Hepatocyte (in vitro differentiated cells): ENCODE results near the gene CCNK. TPM values are rescaled to one million over a fixed set of nuclear protein-coding genes. Genes with fewer than 3 reads are reported as not detected.
A peak's percentile ranks its signal among the peaks of the same experiment; 100 is the strongest.

ENCODE experiments used
- DNase-seq: peaks from one replicate; pipeline ENCODE4 v3.0.0-alpha.2; 2016; ENCODE audit warnings: low spot score
- H2AFZ ChIP-seq: fragments of 200-600 bp; sonication (generic); 2 replicates; pipeline ENCODE4 v1.6.0; 2016; ENCODE audit warnings: antibody characterized with exemption, mild to moderate bottlenecking
- H3K27ac ChIP-seq: fragments of 200-600 bp; sonication (generic); 2 replicates; pipeline ENCODE4 v1.5.1; 2016; ENCODE audit warnings: mild to moderate bottlenecking
- H3K27me3 ChIP-seq: fragments of 200-600 bp; sonication (generic); 2 replicates; pipeline ENCODE4 v1.6.1; 2016
- H3K36me3 ChIP-seq: fragments of 200-600 bp; sonication (generic); replicated peaks from 2 replicates; pipeline ENCODE4 v1.5.1; 2016; ENCODE audit warnings: low read depth; ENCODE audit not compliant: insufficient read depth
- H3K4me1 ChIP-seq: fragments of 200-600 bp; sonication (generic); 2 replicates; pipeline ENCODE4 v1.5.1; 2016; ENCODE audit warnings: mild to moderate bottlenecking, moderate library complexity; ENCODE audit not compliant: insufficient read depth
- H3K4me2 ChIP-seq: fragments of 200-600 bp; sonication (generic); 2 replicates; pipeline ENCODE4 v1.6.0; 2016
- H3K4me3 ChIP-seq: fragments of 200-600 bp; sonication (generic); 2 replicates; pipeline ENCODE4 v1.5.1; 2016; ENCODE audit warnings: mild to moderate bottlenecking
- H3K79me2 ChIP-seq: fragments of 200-600 bp; sonication (generic); 2 replicates; pipeline ENCODE4 v1.6.0; 2017; ENCODE audit warnings: mild to moderate bottlenecking
- H3K9me2 ChIP-seq: fragments of 200-600 bp; sonication (generic); replicated peaks from 2 replicates; pipeline ENCODE4 v1.6.0; 2017; ENCODE audit warnings: mild to moderate bottlenecking; ENCODE audit not compliant: insufficient read depth
- H3K9me3 ChIP-seq: fragments of 200-600 bp; sonication (generic); 2 replicates; pipeline ENCODE4 v1.5.1; 2016; ENCODE audit warnings: low read depth, mild to moderate bottlenecking
- H4K20me1 ChIP-seq: fragments of 200-600 bp; sonication (generic); 2 replicates; pipeline ENCODE4 v1.6.0; 2016; ENCODE audit warnings: mild to moderate bottlenecking; ENCODE audit not compliant: insufficient read depth, poor library complexity, severe bottlenecking
- EZH2 ChIP-seq: fragments of 200-600 bp; sonication (generic); IDR thresholded peaks from 2 replicates; pipeline ENCODE4 v1.6.1; 2016; ENCODE audit warnings: antibody characterized with exemption, mild to moderate bottlenecking, borderline replicate concordance
- EZH2phosphoT487 ChIP-seq: fragments of 200-600 bp; sonication (generic); IDR thresholded peaks from one replicate; pipeline ENCODE4 v1.6.1; 2018; ENCODE audit warnings: antibody characterized with exemption, mild to moderate bottlenecking, low read depth, moderate library complexity; ENCODE audit not compliant: unreplicated experiment, severe bottlenecking
- WGBS: methylation state at CpG from one replicate; pipeline ENCODE4 v1.1.6; 2016; ENCODE audit warnings: low lambda C conversion rate; ENCODE audit errors: missing lambda C conversion rate; 5-methylcytosine and 5-hydroxymethylcytosine counted together
- polyA plus RNA-seq: library from polyadenylated mRNA; unstranded; fragments of >200 nt; fragmentation: Nextera tagmentation; extraction: Ambion mirVana; gene quantifications from 2 replicates; pipeline ENCODE4 v1.2.1, GENCODE V29; 2016
- total RNA-seq: library from RNA; depleted of rRNA; stranded (reverse); fragments of >200 nt; gene quantifications from 2 replicates; pipeline ENCODE4 v1.2.3, GENCODE V29; 2014
- TF ChIP-seq, protein P1 (sequence below): fragments of 200-600 bp; sonication (generic); IDR thresholded peaks from 2 replicates; pipeline ENCODE4 v1.5.1; 2016; ENCODE audit warnings: antibody characterized with exemption, mild to moderate bottlenecking; ENCODE audit not compliant: poor library complexity

CCNK gene
- total and polyA plus RNA-seq, 2 experiments from 2014 or later: 11.1 to 15.6 TPM

DNA sequence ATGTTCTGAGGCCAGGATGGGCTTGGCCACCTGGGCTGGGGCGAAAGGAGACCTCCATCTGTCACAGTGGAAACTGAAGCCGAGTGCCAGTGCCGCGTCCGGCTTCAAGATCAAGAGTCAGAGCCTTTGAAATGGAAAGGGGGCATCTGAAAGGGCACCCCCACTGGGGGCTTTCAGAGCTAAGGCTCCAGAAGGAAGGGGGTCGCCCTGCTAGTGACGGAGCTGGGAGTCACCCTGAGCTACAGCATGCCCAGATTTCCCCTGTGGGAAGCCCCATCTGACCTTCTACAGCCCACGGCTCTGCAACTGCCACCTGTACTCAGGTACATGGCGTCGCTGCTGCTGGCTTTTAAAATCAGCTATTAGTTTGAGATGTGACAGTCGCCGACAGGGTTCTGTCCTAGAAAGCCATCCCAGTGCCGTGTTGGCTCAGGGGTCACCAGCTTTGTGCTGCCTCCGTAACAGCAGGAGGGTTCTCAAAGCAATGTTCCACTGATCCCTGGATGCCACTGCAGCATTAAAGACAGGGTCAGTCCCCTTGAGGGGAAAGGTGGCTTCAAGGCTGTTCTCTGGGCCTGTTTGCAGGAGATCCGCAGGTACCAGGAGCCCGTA lies 31.5 kb downstream of the CCNK start:
- DNase-seq: no peak
- Histone ChIP-seq H3K9me2 (no peaks in the 10 kb centered on the region), H3K27me3 (no peaks in the 10 kb centered on the region), H3K27ac (no peak overlapping the region), H3K4me1 (no peaks in the 10 kb centered on the region), H2AFZ (no peak overlapping the region), H3K9me3 (no peaks in the 10 kb centered on the region), H3K79me2 (peaks cover 10% of the 10 kb centered on the region), H3K36me3 (no peaks in the 10 kb centered on the region), H3K4me2 (no peak overlapping the region), H4K20me1 (peaks cover 7% of the 10 kb centered on the region), H3K4me3 (no peak overlapping the region)
- 94% methylated on average over 16 of the region's 16 CpGs for WGBS
- TF ChIP-seq EZH2: no peak
- no peak for TF ChIP-seq EZH2phosphoT487
- TF ChIP-seq, protein P1, sequence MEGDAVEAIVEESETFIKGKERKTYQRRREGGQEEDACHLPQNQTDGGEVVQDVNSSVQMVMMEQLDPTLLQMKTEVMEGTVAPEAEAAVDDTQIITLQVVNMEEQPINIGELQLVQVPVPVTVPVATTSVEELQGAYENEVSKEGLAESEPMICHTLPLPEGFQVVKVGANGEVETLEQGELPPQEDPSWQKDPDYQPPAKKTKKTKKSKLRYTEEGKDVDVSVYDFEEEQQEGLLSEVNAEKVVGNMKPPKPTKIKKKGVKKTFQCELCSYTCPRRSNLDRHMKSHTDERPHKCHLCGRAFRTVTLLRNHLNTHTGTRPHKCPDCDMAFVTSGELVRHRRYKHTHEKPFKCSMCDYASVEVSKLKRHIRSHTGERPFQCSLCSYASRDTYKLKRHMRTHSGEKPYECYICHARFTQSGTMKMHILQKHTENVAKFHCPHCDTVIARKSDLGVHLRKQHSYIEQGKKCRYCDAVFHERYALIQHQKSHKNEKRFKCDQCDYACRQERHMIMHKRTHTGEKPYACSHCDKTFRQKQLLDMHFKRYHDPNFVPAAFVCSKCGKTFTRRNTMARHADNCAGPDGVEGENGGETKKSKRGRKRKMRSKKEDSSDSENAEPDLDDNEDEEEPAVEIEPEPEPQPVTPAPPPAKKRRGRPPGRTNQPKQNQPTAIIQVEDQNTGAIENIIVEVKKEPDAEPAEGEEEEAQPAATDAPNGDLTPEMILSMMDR: no peak

DNA sequence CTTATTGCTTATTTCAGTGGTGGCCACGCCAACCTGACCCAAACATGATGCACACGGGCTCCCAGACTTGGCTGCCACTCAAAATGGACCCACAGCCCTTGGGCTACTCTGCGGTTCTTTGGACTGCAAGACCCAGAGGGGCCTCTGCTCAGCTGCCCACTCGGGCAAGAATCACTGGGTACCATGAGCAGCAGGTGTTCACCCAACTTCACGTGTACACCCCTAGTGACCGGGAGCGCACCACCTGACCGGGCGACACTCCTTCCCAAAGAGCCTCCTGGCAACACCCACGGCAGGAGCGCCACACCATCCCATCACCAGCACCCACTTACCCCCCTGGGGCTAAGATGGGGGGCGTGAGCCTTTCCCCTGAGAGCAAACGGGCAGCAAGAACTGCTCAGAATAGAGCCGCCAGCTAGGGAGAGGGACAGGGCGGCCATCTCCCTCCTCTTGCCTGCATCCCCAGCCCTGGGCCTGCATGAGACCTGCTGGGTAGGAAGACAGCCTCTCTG lies 32.0 kb downstream of the CCNK start:
- no peak overlapping the region for H3K27ac ChIP-seq
- DNase-seq: peak; percentile 3
- H3K4me1 ChIP-seq: no peaks in the 10 kb centered on the region
- no peaks in the 10 kb centered on the region for H3K27me3 ChIP-seq
- WGBS: 95% methylated on average over 15 of the region's 15 CpGs
- H3K36me3 ChIP-seq: no peaks in the 10 kb centered on the region
- H3K79me2 ChIP-seq: peaks cover 16% of the 10 kb centered on the region
- TF ChIP-seq, protein P1: no peak
- TF ChIP-seq EZH2: no peak
- TF ChIP-seq EZH2phosphoT487: no peak
- H4K20me1 ChIP-seq: peaks cover 12% of the 10 kb centered on the region
- H3K9me3 ChIP-seq: no peaks in the 10 kb centered on the region
- H3K4me2 ChIP-seq: no peak overlapping the region
- no peak overlapping the region for H3K4me3 ChIP-seq
- H2AFZ ChIP-seq: no peak overlapping the region
- H3K9me2 ChIP-seq: no peaks in the 10 kb centered on the region

DNA sequence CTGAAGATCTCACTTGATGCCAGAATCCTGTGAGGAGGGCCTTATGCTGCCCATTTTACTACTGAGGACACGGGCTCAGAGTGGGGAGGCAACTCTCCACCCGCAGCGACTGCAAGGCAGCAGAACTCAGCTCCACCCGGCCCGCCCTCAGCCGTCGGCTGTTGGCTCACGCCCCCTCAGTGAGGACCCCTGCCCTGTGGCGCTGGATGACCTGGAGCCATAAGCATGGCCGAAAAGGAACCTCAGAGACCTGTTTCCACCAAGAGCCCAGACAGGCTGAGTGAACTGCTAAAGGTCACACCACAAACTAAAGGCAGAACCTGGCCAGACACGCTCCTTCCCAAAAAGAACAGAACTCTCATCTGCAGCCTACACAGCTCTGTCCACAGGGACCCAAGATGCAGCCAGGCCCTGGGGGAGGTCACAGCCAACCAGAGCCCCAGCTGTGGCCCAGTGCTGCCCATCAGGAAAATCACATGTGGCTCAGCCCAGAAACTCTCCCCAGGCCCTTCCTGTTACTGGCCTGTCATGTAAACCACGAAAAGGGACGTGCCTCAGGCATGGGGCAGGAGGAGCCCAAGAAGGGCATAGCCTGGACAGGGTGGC lies 32.8 kb downstream of the CCNK start:
- H3K79me2 ChIP-seq: peaks cover 21% of the 10 kb centered on the region
- peaks cover 4% of the 10 kb centered on the region for H3K4me1 ChIP-seq
- peak; percentile 5 for DNase-seq
- H3K9me2 ChIP-seq: no peaks in the 10 kb centered on the region
- H3K27me3 ChIP-seq: no peaks in the 10 kb centered on the region
- H3K4me2 ChIP-seq: no peak overlapping the region
- H3K36me3 ChIP-seq: no peaks in the 10 kb centered on the region
- no peak overlapping the region for H3K4me3 ChIP-seq
- TF ChIP-seq, protein P1: no peak
- TF ChIP-seq EZH2phosphoT487 (no peak), EZH2 (no peak)
- no peaks in the 10 kb centered on the region for H3K9me3 ChIP-seq
- H2AFZ ChIP-seq: no peak overlapping the region
- 92% methylated on average over 13 of the region's 13 CpGs for WGBS
- H4K20me1 ChIP-seq: peaks cover 17% of the 10 kb centered on the region
- H3K27ac ChIP-seq: no peak overlapping the region
